GM18507 (cell line): ENCODE results near the gene NCAN.

Experiments used
- DNase-seq: peaks from one replicate; pipeline ENCODE4 v3.0.0; 2011; ENCODE audit warnings: low read depth; ENCODE audit not compliant: insufficient read length; ENCODE audit errors: extremely low spot score
- FAIRE-seq: peaks from 2 replicates; lab custom pipeline; 2011; peaks lifted over from hg19 to GRCh38; lab: Jason Lieb, UNC

Gene NCAN

GRCh38 chr19:19274146-19274545 is 62.4 kb downstream of the NCAN start:
- FAIRE-seq (no peak), DNase-seq (no peak)

DNA sequence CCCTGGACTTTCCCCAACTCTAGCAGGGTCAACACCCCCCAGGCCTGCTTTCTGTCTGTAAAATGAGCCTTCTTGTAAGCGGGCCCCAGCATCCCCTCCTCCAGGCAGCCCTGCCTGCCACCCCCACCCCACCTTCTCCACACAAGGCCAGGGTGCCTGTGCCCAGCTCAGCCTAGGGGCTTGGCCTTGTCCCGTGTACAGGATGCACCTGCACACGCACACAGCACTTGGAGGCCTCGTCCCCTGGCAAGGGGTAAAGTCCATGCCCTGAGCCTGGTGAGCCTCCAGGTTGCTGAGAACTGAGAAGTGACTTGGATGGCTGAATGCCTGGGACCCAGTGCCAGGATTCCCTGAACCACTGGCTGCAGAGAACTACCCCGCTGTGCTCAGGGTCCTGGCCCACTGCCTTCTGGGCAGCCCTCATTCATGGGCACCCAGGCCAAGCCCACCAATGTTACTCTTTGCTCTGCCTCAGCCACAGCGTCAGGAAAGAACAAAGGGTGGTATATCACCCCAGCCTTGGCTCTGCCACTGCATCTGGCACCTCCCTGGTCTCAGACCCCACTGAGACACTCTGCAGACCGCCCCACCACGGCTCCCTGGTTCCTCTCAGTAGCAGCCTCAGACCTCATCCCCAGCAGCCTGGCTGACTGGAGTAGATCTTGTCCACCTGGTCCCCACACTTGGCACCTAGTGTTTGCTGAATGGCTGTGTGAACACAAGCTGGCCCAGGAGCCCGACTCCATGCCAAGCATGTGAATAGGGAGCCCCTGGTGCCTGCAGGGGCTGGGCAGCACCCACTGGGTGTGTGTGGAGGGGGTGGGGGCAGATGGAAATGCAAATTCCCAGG is 63.2 kb downstream of the NCAN start:
- no peak for FAIRE-seq
- no peak for DNase-seq

DNA sequence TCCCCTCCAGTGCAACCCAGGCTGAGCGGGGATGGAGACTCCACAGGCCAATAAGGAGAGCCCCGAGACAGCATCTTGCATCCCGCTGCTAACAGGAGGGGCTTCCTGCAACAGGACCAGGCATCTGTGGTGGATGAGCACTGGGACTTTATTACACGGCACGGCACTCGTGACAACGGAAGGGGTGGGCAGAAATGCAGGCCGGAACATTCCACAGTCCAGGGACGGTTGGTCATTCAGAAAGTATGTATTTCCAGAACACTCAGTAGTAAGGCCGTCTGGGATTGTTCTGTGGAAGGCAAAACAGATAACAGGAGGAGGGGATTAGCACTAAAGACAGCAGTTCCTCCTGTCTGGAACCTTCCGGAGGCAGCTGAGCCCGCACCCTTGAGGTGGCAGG is 64.6 kb downstream of the NCAN start:
- FAIRE-seq (no peak), DNase-seq (no peak)

- FAIRE-seq (no peak), DNase-seq (no peak)
These were observed 65.1 kb downstream of the NCAN start for GRCh38 chr19:19276851-19277250.

DNA sequence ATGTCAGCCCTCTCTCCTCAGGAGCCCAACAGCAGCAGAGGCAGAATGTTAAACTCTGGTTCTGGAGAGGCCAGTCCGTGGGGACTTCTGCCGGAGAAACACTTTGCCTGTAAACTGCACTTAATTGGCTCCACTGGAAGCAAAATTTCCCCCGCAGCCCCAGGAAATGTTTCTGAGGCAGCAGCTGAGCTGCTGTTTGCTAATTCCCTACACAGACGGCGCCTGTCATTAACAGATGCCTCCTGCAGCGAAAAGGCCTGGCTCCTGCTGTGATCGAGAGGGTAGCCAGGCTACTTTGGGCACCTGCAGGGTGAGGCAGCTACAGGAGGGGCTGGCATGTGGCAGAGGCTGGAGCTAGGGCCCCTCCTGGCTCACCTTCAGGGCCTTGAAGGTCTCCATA is 66.6 kb downstream of the NCAN start:
- DNase-seq (no peak), FAIRE-seq (no peak)

- DNase-seq (no peak), FAIRE-seq (no peak)
These were observed 67.4 kb downstream of the NCAN start for GRCh38 chr19:19279062-19279612.

DNA sequence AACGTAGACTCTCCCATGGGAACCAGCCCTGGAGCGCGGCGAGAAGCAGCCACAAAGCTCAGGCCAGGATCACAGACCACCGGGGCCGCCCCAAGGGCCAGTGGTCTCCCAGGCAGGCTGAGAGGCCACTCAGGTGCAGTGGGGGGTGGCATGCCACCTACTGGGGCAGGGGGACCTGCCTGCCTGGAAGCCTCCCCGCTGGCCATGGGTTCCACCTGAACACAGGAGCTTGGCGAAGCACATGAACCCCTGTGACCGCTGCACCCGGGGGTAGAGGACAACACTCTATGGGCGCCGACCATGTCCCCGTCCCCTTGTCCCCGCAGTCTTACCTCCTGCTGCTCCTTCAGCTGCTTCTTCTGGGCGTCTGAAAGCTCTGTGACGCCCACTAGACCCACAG is 68.1 kb downstream of the NCAN start:
- DNase-seq = no peak
- FAIRE-seq = no peak

DNA sequence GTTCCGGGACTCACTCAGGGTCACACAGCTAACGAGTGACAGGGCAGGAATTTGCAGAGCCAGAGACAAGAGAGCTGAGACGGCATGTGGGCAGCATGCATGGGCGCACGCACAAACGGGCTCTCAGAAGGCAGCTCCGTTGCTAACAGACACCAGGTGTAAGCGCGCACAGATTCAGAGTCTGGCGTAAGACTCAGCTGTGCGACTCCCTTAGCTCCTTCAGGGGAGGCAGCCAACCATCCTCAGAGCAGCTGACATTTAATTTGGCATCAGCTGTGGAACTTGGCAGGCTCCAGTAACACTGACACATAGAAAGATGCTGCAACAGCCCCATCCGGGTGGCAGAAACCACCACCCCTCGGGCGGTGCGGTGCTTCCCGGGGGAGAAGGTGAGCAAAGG is 68.8 kb downstream of the NCAN start:
- DNase-seq = no peak
- FAIRE-seq = no peak

DNA sequence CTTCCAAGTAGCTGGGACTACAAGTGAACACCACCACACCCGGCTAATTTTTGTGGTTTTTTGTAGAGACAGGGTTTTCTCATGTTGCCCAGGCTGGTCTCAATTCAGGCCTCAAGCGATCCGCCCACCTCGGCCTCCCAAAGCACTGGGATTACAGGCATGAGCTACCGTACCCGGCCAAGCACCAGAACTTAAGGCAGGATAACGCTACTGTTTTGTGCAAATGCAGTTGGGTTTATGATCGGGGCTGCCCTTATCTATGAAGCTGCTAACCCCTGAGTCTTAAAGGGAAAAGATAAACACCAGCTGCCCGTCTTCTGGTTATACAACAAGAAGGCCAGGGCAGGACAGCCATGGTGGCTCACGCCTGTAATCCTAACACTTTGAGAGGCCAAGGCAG is 73.9 kb downstream of the NCAN start:
- DNase-seq (no peak), FAIRE-seq (no peak)

DNA sequence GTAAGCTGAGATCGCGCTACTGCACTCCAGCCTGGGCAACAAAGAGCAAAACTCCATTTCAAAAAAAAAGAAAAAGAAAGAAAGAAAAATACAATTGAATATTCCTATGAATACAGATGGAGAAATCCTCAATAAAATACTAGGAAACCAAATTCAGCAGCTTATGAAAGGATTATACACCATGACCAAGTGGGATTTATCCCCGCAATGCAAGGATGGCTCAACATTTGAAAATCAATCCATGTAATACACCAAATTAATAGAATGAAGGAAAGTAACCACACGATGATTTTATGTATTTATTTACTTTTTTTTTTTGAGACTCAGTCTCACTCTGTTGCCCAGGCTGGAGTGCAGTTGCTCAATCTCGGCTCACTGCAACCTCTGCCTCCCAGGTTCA is 80.8 kb downstream of the NCAN start:
- DNase-seq = no peak
- no peak for FAIRE-seq

DNA sequence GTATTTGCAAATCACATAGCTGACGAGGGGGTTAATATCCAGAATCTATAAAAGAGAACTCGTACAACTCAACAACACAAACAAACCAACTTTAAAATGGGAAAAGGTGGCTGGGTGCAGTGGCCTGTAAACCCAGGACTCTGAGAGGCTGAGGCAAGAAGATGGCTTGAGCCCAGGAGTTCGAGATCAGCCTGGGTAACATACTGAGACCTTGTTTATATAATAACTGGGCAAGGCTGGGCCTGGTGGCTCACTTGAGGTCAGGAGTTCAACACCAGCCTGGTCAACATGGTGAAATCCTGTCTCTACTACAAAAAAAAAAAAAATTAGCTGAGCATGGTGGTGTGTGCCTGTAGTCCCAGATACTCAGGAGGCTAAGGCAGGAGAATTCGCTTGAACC is 83.2 kb downstream of the NCAN start:
- DNase-seq (no peak), FAIRE-seq (no peak)

DNA sequence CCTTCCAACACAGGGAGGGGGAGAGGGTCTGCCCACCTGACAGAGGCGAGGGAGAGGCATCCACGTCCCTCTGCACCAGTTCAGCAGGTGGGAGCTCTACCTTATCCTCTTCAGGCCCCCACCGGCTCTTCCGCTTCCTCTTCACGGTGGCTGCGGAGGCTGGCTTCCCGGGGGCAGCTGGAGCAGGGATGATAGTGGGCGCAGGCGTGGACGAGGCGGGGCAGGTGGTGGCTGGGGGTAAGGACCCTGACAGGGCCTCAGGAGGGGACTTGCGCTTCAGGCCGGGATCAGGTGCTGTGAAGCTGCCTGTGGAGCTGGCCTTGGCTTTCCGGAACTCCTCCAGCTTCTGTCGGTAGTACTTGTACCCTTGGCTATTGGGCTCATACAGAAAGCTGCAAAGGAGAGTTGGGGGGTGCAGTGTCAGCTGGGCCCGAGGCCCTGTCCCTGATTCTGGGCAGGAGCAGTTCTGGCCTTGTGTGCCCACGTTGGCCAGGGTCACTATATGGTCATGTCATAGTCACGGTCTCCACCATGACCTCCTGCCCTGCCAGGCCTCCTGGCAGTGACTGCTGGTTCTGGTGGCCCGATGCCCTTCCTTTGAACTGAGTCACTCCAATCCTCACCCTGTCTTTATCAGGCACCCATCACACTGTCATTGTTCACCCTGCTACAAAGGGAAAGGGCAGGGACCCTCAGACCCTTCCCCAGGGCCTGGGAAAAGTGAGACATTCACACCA is 85.4 kb downstream of the NCAN start:
- DNase-seq (no peak), FAIRE-seq (no peak)

- FAIRE-seq (no peak), DNase-seq (no peak)
These were observed 86.0 kb downstream of the NCAN start for GRCh38 chr19:19297759-19298158.

GRCh38 chr19:19300613-19301012 is 88.9 kb downstream of the NCAN start:
- no peak for DNase-seq
- FAIRE-seq = no peak
